GM19455 (cell line): ENCODE results near the gene PTTG1IP.

Experiments
- ATAC-seq: cut with Tn5 transposase; IDR thresholded peaks from one replicate; pipeline ENCODE4 v1.9.1; 2021; ENCODE audit not compliant: unreplicated experiment

The PTTG1IP gene

DNA sequence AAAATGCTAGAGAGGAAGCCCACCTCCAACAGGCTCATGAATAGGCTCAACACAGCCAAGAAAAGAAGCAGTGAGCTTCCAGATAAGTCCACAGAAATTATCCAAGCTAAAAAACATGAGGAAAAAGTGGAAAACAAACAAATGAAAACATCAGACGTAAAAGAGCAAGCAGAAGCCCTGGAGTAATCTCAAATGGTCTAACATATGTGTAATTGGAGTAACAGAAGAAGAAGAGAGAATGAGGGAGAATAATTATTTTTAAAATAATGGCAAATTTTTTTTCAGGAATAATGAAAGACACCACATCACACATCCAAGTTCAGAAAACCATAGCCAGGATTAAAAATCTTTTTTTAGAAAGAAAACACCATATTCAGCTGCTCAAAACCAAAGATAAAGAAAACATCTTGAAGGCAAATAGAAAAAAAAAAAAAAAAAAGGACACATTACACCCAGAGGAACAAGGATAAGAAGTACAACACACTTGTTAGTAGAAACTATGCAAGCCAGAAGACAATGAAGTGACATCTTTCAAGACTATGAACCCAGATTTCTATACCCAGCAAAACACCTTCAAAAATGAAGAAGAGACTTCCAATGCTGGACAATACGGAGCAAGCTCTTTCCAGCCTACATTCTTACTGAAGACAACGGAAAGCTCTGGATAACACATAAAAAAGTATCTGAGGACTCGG is 45.0 kb downstream of the PTTG1IP start:
- no peak for ATAC-seq

DNA sequence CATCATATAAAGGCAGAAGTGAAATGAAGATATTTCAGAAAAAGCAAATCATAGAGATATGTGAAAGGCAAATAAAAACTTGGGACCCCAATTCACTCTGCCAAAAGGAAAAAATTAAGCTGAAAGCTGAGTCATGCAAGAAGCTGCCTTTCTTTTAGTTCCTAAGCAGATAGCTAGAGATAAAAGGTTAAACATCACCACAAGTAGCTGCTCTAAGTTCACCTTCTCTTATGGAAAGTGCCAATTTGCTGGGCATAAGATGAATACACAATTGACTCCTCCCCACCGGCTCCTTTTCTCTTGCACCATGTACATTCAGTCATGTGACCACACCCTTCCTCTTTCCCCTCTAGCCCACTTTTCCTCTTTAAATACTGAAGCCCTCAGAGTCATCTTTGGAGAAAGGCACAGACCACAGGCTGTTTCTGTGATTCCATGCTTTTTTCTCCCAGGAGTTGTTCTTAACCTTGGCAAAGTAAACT is 50.3 kb downstream of the PTTG1IP start:
- no peak for ATAC-seq

DNA sequence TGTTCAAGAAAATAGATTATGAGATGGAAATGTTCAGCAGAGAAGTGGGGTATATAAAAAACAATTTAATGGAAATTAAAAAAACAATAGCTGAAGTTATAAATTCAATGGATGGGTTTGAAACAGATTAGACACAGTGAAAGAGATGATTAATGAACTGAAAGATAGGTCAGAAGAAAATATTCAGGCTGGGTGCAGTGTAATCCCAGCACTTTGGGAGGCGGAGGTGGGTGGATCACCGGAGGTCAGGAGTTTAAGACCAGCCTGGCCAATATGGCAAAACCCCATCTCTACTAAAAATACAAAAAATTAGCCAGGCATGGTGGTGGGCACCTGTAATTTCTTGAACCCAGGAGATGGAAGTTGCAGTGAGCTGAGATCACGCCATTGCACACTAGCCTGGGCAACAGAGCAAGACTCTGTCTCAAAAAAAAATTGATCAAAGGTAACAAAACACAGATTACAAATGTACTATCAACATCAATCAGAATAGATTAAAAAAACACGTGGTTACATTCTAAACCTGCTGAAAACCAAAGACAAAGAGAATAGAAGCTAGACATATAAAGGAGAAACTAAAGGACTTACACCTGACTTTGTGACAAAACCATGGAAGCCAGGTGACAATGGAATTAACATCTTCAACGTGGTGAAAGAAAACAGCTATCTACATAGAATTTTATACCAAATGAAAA is 50.9 kb downstream of the PTTG1IP start:
- ATAC-seq: no peak

DNA sequence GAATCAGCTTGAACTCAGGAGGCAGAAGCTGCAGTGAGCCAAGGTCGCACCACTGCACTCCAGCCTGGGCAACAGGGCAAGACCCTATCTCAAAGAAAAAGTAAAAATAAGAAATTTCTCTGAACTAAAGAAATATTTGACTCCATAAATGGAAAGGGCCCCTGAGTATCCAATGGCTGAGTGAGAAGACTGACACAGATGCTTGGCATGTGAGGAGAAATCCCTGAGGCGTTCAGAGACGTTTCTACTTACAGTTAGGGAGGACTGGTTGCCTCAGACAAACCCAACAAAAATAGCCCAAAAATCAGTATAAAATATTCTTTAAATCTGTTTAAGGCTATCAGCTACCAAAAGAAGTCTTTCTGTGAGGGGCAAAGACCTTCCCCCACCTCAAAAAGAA is 52.6 kb downstream of the PTTG1IP start:
- no peak for ATAC-seq

DNA sequence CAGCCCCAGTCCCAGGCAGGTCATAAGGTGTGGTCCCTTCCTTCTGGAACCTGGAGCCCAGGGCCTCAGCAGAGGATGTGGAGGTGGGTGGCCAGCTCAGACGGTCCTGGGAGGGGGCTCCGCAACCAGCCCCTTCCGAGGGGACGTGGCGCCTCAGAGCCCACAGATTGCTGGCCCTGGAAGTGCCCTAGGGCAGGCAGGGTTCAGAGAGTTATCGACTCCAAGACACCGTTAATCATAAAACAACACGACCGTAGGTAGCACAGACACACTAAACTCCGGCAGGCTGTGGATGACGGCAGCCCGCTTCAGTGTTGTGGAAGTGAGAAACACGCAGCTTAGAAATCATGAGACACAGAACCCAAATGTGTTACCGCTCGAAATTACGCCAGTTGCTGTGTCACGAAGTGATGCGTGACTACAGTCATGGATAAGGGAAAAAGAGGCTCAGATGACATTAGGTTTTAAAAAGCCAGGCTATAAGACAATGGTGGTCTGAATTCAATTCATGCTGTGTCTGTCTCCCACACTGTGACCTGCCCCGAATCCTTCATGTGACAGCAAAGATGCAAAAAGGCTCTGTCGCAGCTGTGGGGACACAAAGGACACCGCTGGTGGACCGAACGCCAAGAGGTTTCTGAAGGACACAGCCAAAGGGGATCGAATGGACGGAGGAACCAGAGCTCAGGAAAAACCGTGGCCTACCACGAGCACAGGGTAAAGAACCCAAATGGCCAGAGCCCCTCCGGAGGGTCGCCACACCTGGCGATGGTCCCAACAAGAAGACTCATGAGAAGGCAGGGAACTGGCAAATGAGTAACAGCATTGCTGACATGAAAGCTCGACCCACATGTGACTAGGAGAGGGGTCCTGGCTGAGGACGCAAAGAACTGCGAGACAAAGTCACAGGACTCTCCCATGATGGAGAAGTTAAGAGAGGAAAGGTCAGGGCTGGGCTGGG is 53.9 kb downstream of the PTTG1IP start:
- no peak for ATAC-seq

DNA sequence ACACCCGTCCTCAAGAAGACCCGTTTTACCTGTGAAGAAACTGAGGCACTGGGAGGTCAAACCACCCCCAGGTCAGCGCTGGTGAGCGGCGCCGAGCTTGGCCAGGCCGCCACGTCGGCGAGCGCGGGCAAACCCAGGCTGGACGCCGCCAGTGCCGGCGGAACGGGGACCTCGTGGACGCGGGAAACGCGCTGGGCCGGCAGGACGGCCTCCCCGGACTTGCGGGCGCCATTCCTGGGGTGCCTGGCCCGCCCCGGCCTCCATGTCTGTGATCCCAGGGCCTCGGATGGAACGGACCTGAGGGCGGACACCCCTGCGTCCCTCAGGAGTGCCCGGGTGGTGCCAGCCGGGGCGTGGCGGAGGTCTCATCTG is 54.9 kb downstream of the PTTG1IP start:
- ATAC-seq: no peak

DNA sequence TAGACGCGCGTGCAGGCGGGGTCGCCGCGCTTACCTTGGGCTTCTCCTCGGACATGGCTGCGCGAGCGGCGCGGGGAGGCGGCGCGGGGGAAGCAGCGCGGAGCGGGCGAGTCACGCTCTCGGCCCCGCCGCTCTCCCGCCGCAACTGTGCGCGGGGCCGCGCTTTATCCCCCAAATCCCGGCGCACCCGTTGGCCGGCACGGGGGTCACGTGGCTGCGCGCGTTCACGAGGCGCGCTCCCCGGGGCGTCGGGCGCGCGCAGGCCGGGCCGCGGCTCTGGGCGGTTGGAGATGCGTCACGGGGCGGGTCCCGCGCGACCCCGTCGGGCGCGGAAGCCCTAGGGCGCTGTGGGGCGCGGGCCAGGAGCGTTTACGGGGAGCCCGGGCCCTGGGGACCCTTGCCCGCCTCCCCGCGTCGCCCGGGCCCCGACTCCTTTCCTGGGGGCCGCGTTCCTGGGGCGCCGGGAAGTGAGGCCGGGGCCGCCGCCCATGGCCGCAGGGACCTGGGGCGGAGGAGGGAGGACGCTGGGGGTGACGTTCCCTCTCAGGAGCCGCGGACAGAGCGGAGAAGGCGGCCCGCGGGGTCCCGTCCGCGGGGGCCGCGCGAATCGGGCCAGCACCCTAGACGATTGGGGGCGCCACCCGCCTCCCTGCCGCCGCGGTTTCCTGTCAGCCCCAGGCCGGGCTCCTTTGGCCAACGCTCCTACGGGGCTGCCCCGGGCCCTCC is 55.4 kb downstream of the PTTG1IP start, which contains the start of gene SUMO3:
Gene SUMO3 (minus strand): TSS at position 149 of the 726 bp plus-strand sequence. CDS start 94 bp downstream, at position 55.
- ATAC-seq: peak; percentile 46

DNA sequence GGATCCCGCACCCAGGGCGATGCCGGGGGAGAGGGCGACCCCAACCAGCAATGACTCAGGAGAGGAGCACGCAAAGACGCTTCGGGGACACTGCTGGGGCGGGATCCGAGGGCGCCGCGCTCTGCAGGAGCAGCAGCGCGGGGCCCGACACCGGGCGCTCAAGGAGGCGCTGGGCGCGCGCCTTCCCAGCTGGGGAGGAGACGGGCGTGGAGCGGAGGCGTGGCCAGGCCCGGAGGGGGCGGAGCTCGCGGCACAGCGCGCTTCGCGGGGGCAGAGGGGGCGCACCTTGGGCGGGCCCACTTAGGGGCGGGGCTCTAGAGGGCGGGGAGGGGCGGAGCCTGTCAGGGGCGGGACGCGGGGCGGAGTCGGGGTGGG is 56.0 kb downstream of the PTTG1IP start:
- peak; percentile 67 for ATAC-seq

DNA sequence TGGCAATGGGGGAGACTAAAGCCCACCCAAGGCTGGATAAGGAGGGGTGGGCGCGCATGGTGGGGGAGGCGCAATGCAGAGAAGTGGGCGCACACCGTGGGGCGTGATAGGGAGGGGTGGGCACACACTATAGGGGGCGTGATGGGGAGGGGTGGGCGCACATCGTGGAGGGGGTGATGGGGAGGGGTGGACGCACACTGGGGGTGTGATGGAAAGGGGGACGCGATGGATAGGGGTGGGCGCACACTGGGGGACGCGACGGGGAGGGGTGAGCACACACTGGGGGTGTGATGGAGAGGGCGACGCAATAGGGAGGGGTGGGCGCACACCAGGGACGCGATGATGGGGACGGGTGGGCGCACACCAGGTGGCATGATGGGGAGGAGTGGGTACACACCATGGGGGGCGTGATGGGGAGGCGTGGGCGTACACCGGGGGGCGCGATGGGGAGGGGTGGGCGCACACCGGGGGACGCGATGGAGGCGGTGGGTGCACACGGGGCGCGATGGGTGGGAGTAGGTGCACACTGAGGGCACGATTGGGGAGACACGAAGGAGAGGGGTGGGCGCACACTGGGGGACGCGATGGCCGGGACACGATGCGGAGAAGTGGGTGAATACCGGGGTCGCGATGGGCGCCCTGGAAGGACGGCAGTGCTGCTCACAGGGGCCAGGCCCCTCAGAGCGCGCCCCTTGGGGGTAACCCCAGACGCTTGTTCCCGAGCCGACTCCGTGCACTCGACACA is 56.6 kb downstream of the PTTG1IP start:
- ATAC-seq: no peak

DNA sequence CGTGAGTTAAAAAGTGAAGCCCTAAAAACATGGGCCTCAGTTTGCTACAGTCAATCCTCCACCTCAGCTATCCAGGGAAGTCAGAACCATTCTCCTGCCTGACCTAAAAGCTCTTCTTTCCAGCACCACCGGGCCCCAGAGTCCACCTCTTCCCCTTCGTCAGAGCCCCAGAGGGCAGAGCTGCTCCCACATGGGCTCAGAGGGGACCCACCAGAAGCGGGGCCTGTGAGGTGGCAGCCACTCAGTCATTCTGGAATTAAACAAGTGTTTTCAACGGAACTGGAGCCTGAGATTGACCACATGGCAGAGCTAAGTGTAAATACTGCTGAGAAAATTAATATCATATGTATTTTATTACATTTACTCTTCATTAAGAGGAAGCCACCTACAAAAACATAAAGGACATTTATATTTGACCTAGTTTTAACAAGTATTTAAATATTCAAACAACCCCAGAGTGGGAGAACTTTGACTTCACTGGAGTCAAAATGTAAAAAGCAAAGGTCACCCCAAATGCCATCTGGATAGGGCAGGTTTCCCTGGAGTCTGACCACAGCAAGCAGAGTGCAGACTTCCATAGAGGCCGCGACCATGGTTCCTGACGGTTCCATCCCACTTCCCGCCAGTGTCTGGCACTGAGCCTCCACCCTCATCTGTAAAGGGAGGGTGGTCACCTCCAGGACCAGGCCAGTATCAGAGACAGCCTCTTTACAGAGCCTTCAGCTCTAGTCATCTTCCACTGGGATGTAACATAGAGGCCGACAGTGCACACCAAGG is 57.5 kb downstream of the PTTG1IP start:
- ATAC-seq: no peak

DNA sequence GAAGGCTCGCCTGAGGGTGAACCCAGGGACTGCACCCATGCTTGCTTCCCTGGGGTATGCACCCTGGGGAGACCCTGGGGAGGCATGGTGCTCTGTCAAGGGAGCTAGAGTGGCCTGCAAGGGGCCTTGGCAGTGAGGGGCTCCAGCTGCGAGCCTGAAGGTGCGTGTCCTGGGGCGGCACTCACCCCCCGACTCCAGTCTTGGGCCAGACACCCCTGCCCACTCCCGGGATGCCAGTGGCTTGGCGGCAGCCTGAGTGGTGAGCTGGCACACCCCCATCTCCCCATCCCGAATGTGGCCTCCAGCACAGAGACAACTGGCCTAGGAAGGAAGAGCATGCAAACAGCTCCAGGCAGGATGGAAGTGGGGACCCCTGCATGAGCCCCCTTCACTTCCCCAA is 58.3 kb downstream of the PTTG1IP start:
- no peak for ATAC-seq

DNA sequence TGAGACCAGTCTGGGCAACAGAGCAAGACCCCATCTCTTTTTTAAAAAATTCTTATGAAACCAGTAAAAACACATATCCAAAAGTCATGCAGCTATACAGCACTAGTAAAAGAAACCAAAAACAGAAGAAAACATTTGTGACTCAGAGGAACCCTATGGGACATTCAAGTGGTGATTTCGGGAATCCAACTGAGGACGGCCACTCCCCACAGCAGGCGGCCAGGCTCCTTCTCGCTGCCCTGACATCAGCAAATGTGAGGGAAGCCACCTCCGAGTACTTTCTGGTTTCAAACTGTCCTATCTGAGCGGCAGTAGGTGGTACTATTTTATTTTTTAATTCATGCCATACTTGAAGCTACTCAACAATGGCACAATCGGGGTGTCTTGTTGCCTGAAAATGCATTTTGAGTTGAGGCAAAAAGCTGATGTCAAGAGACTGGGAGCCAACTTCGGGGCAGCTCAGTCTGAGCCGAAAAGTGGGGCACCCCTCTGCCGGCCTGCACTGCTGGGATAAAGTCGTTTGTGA is 58.9 kb downstream of the PTTG1IP start:
- no peak for ATAC-seq

DNA sequence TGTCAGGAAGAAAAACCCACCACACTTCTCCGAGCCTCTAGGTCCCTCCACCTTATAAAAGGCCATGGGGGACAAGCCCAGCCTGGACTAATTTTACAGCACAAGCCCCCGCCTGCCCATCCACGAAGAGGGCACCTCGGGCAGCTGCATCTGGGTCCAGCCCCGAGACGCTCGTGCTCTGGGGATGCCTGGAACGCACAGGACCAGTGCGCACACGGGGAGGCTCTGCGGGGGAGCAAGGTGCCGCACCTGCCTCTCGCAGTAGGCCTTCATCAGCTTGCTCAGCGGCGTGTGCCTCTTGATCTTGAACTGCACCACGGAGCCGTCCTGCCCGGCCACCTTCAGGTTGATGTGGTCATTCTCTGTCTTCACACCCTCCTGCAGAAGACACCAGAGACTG is 59.8 kb downstream of the PTTG1IP start:
- ATAC-seq: no peak

DNA sequence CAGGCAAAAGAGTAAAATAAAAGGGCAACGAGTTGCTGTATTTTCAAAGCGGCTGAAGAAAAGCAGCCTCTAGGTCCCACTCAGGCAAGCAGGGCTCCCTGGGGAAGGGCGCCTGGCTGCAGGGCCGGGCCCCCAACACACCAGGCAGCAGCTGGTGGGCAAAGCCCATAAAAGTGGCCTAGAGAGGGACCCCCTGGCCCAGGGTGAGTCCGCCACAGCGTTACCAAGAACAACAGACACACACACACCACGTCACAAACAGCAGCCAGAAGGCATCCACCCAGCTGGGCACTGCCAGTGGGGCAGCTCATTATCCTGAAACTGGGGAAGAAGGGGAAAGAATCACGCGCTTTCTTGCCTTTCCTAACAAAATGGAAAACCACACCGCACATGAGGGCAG is 60.3 kb downstream of the PTTG1IP start:
- ATAC-seq: no peak

DNA sequence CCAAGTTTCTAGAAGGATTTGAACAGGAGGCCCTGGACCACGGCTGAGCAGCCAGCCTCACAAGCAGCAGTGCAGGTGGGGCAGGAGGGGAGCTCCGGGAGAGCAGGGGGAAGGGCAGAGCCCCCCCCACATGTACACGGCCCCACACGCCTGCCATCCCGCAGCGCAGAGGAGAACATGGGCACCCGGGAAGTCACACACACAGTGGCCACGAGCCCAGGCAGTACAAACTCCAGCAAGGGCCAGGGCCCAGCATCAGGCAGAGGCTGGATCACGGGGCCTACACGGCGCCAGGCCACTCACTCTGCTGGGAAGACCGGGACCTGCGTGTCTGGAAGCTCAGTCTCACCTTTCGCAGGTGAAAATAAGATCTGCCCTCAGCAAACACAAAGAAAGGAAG is 60.9 kb downstream of the PTTG1IP start:
- ATAC-seq: no peak

DNA sequence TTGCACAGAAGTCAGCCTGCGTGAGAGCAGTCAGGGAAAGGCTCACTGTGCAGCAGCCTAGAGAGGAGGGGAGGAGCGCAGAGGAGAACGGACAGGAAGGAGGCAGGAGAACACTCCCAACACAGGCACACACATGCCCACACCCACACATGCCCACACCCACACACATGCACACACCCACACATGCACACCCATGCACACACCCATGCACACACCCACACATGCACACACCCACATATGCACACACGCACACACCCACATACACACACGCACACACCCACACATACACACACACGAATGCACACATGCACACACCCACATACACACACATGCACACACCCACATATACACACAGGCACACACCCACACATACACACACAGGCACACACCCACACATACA is 62.7 kb downstream of the PTTG1IP start:
- ATAC-seq: no peak

DNA sequence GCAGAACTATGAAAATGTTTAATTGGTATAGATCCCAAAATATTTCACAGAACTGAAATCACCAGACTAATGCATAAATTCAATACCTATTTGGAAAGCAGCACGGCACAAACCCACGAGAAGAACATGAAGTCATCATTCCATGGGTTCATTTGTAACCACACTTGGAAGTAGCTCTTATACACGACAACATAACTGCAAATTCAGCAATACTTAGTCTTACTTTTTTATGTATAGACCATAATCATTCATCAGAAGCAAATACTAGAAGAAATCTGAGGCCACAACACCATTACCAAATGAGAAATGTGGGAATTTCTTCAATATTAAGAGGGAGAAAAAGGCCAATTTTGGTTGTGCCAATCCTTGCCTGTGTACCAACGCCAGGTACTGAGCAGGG is 67.6 kb downstream of the PTTG1IP start:
- no peak for ATAC-seq

DNA sequence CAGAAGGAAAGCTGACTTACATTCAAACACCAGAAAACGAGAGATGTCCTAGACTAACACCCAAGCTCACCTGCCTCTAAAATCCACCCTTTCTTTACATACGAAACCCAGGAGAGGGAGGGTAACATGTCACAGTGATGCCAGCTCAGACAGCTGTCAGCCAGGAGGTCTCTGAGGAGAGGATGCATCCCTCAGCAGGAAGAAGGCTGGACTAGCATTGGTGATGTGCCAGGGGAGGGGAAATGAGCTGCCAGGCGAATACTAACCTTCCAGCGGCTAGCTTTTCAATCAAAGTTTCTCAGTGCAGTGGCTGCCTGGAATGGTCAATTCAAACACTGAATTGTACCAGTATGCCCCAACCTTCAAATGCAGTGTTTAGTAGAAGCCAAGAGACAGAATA is 68.3 kb downstream of the PTTG1IP start:
- ATAC-seq: no peak

DNA sequence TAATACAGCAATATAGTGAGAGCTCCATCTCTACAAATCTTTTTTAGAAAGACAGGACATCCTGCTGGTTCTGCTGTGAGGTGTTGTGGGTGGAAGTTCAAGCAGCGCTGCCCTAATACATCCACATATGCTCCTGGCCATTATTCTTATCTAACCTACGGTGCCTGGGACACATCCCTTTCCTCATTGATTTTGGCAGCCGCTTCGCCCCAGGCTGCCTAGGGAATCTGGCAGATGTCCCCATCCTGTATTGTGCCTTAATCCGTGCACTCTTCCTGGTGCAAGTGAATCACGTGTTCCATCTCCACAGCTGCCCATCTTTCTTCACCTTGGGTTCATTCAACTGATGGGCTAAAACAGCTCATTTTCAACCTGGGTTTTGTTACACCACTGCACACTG is 68.7 kb downstream of the PTTG1IP start:
- no peak for ATAC-seq
